GM18511 (cell line): ENCODE data around the gene FUBP3.
A peak's percentile ranks its signal among the peaks of the same experiment; 100 is the strongest.
"Not testable (repeated sequence)": the region's sequence is repeated elsewhere in the genome, so short reads cannot be mapped to it uniquely, and the experiment has no call there.

Experiments used
- ATAC-seq: cut with Tn5 transposase; IDR thresholded peaks from one replicate; pipeline ENCODE4 v1.9.1; 2021; ENCODE audit warnings: mild to moderate bottlenecking, moderate library complexity; ENCODE audit not compliant: unreplicated experiment

The FUBP3 gene

GRCh38 chr9:130556396-130557076 lies 22.8 kb upstream of the FUBP3 start:
- no peak for ATAC-seq

- ATAC-seq, result no peak
These were observed 22.3 kb upstream of the FUBP3 start for GRCh38 chr9:130557077-130557468.

- ATAC-seq, result no peak
These were observed 18.3 kb upstream of the FUBP3 start for GRCh38 chr9:130561056-130561455.

- ATAC-seq, result not testable (repeated sequence)
These were observed 16.9 kb upstream of the FUBP3 start for GRCh38 chr9:130562525-130562924.

- no peak for ATAC-seq
These were observed 15.6 kb upstream of the FUBP3 start for GRCh38 chr9:130563797-130564196.

GRCh38 chr9:130565792-130566191 lies 13.6 kb upstream of the FUBP3 start:
- ATAC-seq, result no peak

GRCh38 chr9:130570208-130570607 lies 9.2 kb upstream of the FUBP3 start:
- ATAC-seq, result no peak

- no peak for ATAC-seq
These were observed 3.9 kb upstream of the FUBP3 start for GRCh38 chr9:130575514-130575913.

GRCh38 chr9:130576176-130576575 lies 3.2 kb upstream of the FUBP3 start:
- no peak for ATAC-seq

- ATAC-seq, result peak; percentile 32
These were observed 524 bp downstream of the FUBP3 start for GRCh38 chr9:130579738-130580463.

GRCh38 chr9:130581766-130582165 lies 2.4 kb downstream of the FUBP3 start:
- no peak for ATAC-seq

GRCh38 chr9:130583271-130583670 lies 3.9 kb downstream of the FUBP3 start:
- no peak for ATAC-seq

- ATAC-seq, result no peak
These were observed 8.5 kb downstream of the FUBP3 start for GRCh38 chr9:130587921-130588320.

GRCh38 chr9:130588416-130588815 lies 9.0 kb downstream of the FUBP3 start:
- ATAC-seq, result no peak

GRCh38 chr9:130589754-130590153 lies 10.4 kb downstream of the FUBP3 start:
- ATAC-seq, result no peak

GRCh38 chr9:130590305-130590704 lies 10.9 kb downstream of the FUBP3 start:
- ATAC-seq, result no peak

- ATAC-seq, result no peak
These were observed 13.6 kb downstream of the FUBP3 start for GRCh38 chr9:130593020-130593419.

GRCh38 chr9:130597228-130597627 lies 17.9 kb downstream of the FUBP3 start:
- no peak for ATAC-seq

- no peak for ATAC-seq
These were observed 18.8 kb downstream of the FUBP3 start for GRCh38 chr9:130598188-130598587.

GRCh38 chr9:130599625-130600024 lies 20.2 kb downstream of the FUBP3 start:
- no peak for ATAC-seq

GRCh38 chr9:130601100-130601499 lies 21.7 kb downstream of the FUBP3 start:
- ATAC-seq, result no peak

- no peak for ATAC-seq
These were observed 24.9 kb downstream of the FUBP3 start for GRCh38 chr9:130604295-130604694.
